ENCODE measurements around the gene ANKRD66.

The ANKRD66 gene

GRCh38 chr6:46789434-46790354 lies 43.0 kb downstream of the ANKRD66 start:
- DNase-seq (ENCODE audit: low read depth in 2 of 2): no peak
- H3K4me3 ChIP-seq (replicated peaks in 1 of 2; ENCODE audit: low read depth in 2 of 2, low read length in 2 of 2): no peak overlapping the region
- no peak for TF ChIP-seq CTCF (IDR thresholded peaks at IDR 0.05; ENCODE audit: low read depth, low read length)

- H3K4me3 ChIP-seq (replicated peaks in 1 of 2; ENCODE audit: low read depth in 2 of 2, low read length in 2 of 2): no peak overlapping the region
- no peak for TF ChIP-seq CTCF (IDR thresholded peaks at IDR 0.05; ENCODE audit: low read depth, low read length)
- DNase-seq (ENCODE audit: low read depth in 2 of 2): no peak
Observed at GRCh38 chr6:46790355-46790874, 43.7 kb downstream of the ANKRD66 start.

GRCh38 chr6:46792635-46793034 lies 45.9 kb downstream of the ANKRD66 start:
- H3K4me3 ChIP-seq (replicated peaks in 1 of 2; ENCODE audit: low read depth in 2 of 2, low read length in 2 of 2): no peak overlapping the region
- DNase-seq (ENCODE audit: low read depth in 2 of 2): no peak

DNA sequence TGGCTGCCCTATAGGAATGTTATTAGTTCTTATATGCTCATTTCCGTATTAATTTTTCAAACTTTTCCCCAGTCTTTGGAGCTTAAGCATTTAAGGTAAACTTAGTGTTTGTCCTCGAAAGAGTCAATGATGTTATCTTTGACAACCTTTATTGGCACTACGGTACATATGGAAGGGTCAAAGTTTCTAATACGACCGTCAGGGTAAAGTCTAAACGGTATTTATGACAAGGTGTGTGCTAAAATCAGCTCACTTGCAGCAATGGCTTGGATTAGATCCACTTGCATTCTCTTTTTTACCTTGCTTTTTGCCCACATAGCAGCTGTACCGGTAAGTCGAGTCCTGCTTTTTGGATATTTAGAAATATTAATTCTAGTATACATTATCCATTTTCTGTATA lies 46.4 kb downstream of the ANKRD66 start, which contains the start of gene MEP1A:
Gene MEP1A (plus strand): TSS at position 252 of the 400 bp plus-strand sequence. CDS start 10 bp downstream, at position 262.
- TF ChIP-seq CTCF (IDR thresholded peaks at IDR 0.05; ENCODE audit: low read depth, low read length): no peak
- H3K4me3 ChIP-seq (replicated peaks in 1 of 2; ENCODE audit: low read depth in 2 of 2, low read length in 2 of 2): no peak within 1 kb of the TSS
- DNase-seq (ENCODE audit: low read depth in 2 of 2): no peak

More at GRCh38 chr6:46792635-46793034, 45.9 kb downstream of the ANKRD66 start:
- no peak for TF ChIP-seq CTCF (IDR thresholded peaks at IDR 0.05; ENCODE audit: low read depth, low read length)

DNA sequence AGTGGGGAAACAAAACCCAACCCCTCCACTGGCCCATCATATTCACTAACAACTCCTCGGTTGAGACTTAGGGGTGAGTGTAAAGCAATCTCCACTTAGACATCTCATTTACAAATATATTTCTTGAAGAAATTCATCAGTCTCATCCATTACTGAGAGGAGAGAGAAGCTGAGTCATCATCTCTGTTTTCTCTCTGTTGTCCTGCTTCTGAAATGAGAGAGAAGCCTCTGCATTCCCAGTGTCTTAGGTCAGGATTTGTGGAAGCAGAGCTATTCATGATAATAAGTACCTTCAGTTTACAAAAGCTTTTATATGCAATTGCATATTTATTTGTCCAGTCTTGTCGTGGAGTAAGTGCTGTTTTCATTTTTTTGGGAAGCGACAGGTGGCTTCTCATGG lies 47.3 kb downstream of the ANKRD66 start:
- no peak for TF ChIP-seq CTCF (IDR thresholded peaks at IDR 0.05; ENCODE audit: low read depth, low read length)
- H3K4me3 ChIP-seq (replicated peaks in 1 of 2; ENCODE audit: low read depth in 2 of 2, low read length in 2 of 2): no peak overlapping the region
- no peak for DNase-seq (ENCODE audit: low read depth in 2 of 2)

DNA sequence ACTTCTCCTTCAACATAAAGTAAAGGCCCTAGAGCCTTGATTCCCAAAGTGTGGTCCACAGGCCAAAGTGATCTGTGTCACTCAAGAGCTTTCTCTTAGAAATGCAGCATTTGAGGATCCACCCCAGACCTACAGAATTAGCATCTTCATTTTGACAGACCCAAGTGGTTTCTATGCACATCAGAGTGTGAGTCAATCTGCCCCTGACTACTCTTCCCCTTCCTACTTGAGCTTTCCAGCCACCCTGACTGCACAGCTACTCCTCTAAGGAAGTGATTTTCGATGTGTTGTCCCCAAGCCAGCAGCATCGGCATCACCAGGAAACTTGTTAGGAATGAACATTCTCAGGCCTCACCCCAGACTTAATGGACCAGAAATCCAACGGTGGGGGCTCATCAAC lies 49.1 kb downstream of the ANKRD66 start:
- no peak for TF ChIP-seq CTCF (IDR thresholded peaks at IDR 0.05; ENCODE audit: low read depth, low read length)
- no peak overlapping the region for H3K4me3 ChIP-seq (replicated peaks in 1 of 2; ENCODE audit: low read depth in 2 of 2, low read length in 2 of 2)
- no peak for DNase-seq (ENCODE audit: low read depth in 2 of 2)

All from cardiac fibroblast (primary cell).